Calu3 (cell line): ENCODE data around the gene SGO2. TPM values are rescaled to one million over a fixed set of nuclear protein-coding genes. Genes with fewer than 3 reads are reported as not detected.

Source experiments
- BruUV-seq: library from RNA; stranded (reverse); fragments of 400-500 nt; replicated peaks from 2 replicates; lab custom pipeline; 2021; lab: Mats Ljungman, UMichigan
- CTCF ChIA-PET: fragments of 300-600 bp; sonication (Branson Sonifier 250); formaldehyde crosslinking; loops from one replicate; lab custom pipeline; 2022; ENCODE audit warnings: antibody characterized with exemption; lab: Charles Lee
- DNase-seq: peaks from one replicate; pipeline ENCODE4 v3.0.0; 2022
- H3K27ac Mint-ChIP-seq: one replicate; pipeline ENCODE4 v1.8.0; 2022; ENCODE audit warnings: mixed read lengths; ENCODE audit not compliant: unreplicated experiment
- H3K27me3 Mint-ChIP-seq: one replicate; pipeline ENCODE4 v1.8.0; 2022; ENCODE audit warnings: mixed read lengths; ENCODE audit not compliant: unreplicated experiment
- H3K36me3 Mint-ChIP-seq: one replicate; pipeline ENCODE4 v1.8.0; 2022; ENCODE audit warnings: mild to moderate bottlenecking, moderate library complexity, mixed read lengths; ENCODE audit not compliant: insufficient read depth, unreplicated experiment
- H3K4me1 Mint-ChIP-seq: one replicate; pipeline ENCODE4 v1.8.0; 2022; ENCODE audit warnings: mild to moderate bottlenecking, low read depth, mixed read lengths; ENCODE audit not compliant: unreplicated experiment
- H3K4me3 Mint-ChIP-seq: one replicate; pipeline ENCODE4 v1.8.0; 2022; ENCODE audit warnings: mild to moderate bottlenecking, low read depth, moderate library complexity, mixed read lengths; ENCODE audit not compliant: unreplicated experiment
- H3K9me3 Mint-ChIP-seq: one replicate; pipeline ENCODE4 v1.8.0; 2022; ENCODE audit warnings: low read depth, mixed read lengths; ENCODE audit not compliant: unreplicated experiment
- intact Hi-C: fragments of 100-400 bp; cut with micrococcal nuclease; formaldehyde crosslinking; loops from one replicate; pipeline ENCODE4 v1.10.0; 2022; ENCODE audit not compliant: unreplicated experiment
- total RNA-seq: library from RNA; stranded (reverse); gene quantifications from 2 replicates; pipeline ENCODE4 v1.2.3, GENCODE V29; 2022
- TF ChIP-seq, protein P1 (sequence below): fragments of 200-600 bp; IDR thresholded peaks from one replicate; pipeline ENCODE4 v1.8.0; 2022; ENCODE audit warnings: antibody characterized with exemption; ENCODE audit not compliant: unreplicated experiment

Gene SGO2
- total RNA-seq, 1 experiment from 2014 or later, result 22.9 TPM

- peaks cover 38% of the 10 kb centered on the region for H3K4me1 Mint-ChIP-seq
- no peaks in the 10 kb centered on the region for H3K27me3 Mint-ChIP-seq
- DNase-seq, result no peak
- TF ChIP-seq, protein P1, sequence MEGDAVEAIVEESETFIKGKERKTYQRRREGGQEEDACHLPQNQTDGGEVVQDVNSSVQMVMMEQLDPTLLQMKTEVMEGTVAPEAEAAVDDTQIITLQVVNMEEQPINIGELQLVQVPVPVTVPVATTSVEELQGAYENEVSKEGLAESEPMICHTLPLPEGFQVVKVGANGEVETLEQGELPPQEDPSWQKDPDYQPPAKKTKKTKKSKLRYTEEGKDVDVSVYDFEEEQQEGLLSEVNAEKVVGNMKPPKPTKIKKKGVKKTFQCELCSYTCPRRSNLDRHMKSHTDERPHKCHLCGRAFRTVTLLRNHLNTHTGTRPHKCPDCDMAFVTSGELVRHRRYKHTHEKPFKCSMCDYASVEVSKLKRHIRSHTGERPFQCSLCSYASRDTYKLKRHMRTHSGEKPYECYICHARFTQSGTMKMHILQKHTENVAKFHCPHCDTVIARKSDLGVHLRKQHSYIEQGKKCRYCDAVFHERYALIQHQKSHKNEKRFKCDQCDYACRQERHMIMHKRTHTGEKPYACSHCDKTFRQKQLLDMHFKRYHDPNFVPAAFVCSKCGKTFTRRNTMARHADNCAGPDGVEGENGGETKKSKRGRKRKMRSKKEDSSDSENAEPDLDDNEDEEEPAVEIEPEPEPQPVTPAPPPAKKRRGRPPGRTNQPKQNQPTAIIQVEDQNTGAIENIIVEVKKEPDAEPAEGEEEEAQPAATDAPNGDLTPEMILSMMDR, result no peak
- H3K27ac Mint-ChIP-seq, result peak overlapping the region; percentile 2
- BruUV-seq, result no TSS peak
- intact Hi-C loops, result loop anchor here (1.0 to 5.0 kb wide), 2 partner anchors 172 to 511 kb away; partner anchors contain the start of gene SPATS2L
- no peaks in the 10 kb centered on the region for H3K9me3 Mint-ChIP-seq
- CTCF ChIA-PET, result no interaction called here
- H3K4me3 Mint-ChIP-seq, result no peak overlapping the region
- H3K36me3 Mint-ChIP-seq, result peaks cover 84% of the 10 kb centered on the region
Observed at GRCh38 chr2:200479692-200480265, 46.2 kb upstream of the SGO2 start.

DNA sequence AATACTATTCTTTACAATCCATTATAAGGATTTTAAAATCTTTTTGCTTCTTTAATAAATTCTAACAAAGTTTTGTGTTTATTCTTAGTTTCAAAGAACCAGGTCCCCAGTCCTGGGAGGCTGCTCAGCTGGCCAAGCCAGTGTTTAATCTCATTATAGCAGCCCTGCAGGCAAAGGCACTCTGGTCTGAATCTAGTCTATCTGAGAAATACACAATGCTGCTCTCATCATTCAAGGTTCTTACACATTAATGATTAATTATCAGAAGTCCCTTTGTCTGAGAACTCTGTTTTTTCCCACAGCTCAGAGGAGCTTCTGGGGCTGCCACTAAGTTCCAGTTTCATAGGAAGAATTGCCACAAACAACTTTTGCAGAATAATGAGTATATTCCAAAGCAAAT is 43.8 kb upstream of the SGO2 start:
- peaks cover 38% of the 10 kb centered on the region for H3K4me1 Mint-ChIP-seq
- BruUV-seq, result no TSS peak

DNA sequence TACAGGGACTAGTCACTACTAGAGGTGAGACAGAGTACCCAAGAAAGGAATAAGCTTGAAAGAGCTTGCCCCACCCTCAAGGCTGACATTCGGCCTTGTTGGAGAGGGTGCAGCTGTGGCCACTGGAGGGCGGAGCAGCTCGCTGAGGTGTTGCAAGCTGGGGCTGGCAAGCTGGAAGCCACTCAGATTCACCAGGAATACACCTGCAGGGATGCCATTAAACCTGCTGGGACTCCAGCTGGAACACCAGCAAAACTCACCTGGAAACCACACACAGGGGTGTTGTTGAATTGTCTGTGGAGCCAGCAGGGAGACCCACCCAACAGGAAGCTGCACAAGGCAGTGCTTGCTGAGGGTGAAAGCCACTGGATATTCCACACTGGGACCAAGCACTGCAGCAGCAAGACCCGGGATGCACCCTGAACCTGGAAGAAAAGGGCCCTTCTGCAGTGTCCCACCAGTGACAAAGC is 42.2 kb upstream of the SGO2 start:
- CTCF ChIA-PET, result interaction anchor here (0.6 to 1.4 kb wide), 5 partner anchors 9 to 510 kb away, joined by 3 to 6 read pairs (median 3); partner anchors contain the start of gene KCTD18
- TF ChIP-seq, protein P1, result peak; percentile 62
- DNase-seq, result peak; percentile 70
- Mint-ChIP-seq H3K27ac (no peak overlapping the region), H3K27me3 (no peaks in the 10 kb centered on the region), H3K4me3 (no peak overlapping the region), H3K9me3 (no peaks in the 10 kb centered on the region), H3K36me3 (peaks cover 52% of the 10 kb centered on the region), H3K4me1 (peaks cover 37% of the 10 kb centered on the region)
- no TSS peak for BruUV-seq
- intact Hi-C loops, result loop anchor here (1.0 to 5.0 kb wide), 3 partner anchors 176 to 511 kb away; partner anchors contain the start of gene SPATS2L

More for the DNA sequence above, 43.8 kb upstream of the SGO2 start:
- Mint-ChIP-seq H3K4me3 (no peak overlapping the region), H3K27me3 (no peaks in the 10 kb centered on the region), H3K27ac (no peak overlapping the region), H3K36me3 (peaks cover 66% of the 10 kb centered on the region), H3K9me3 (no peaks in the 10 kb centered on the region)
- intact Hi-C loops, result loop anchor here (2.0 to 5.0 kb wide), 2 partner anchors 175 to 509 kb away; partner anchors contain the start of gene SPATS2L
- CTCF ChIA-PET, result interaction anchor here (1.0 to 1.2 kb wide), 2 partner anchors 39 to 64 kb away, joined by 3 to 4 read pairs; no protein-coding TSS in a partner anchor
- TF ChIP-seq, protein P1, result no peak
- no peak for DNase-seq

GRCh38 chr2:200484934-200485333 is 41.1 kb upstream of the SGO2 start:
- intact Hi-C loops, result loop anchor here (5.0 kb wide), 1 partner anchor 178 kb away; the partner anchor contains the start of gene SPATS2L
- no peak for DNase-seq
- Mint-ChIP-seq H3K9me3 (no peaks in the 10 kb centered on the region), H3K4me3 (no peak overlapping the region), H3K27ac (no peak overlapping the region), H3K4me1 (peaks cover 26% of the 10 kb centered on the region), H3K27me3 (no peaks in the 10 kb centered on the region), H3K36me3 (peaks cover 40% of the 10 kb centered on the region)
- CTCF ChIA-PET, result interaction anchor here (0.6 kb wide), 1 partner anchor 108 kb away, joined by 3 read pairs; no protein-coding TSS in a partner anchor
- no TSS peak for BruUV-seq
- TF ChIP-seq, protein P1, result no peak
